HG03196 (cell line): ENCODE data around the gene KCNK13.
"Not testable (repeated sequence)": the region's sequence is repeated elsewhere in the genome, so short reads cannot be mapped to it uniquely, and the experiment has no call there.

Experiments
- ATAC-seq: cut with Tn5 transposase; IDR thresholded peaks from one replicate; pipeline ENCODE4 v1.9.1; 2021; ENCODE audit not compliant: unreplicated experiment

The KCNK13 gene

DNA sequence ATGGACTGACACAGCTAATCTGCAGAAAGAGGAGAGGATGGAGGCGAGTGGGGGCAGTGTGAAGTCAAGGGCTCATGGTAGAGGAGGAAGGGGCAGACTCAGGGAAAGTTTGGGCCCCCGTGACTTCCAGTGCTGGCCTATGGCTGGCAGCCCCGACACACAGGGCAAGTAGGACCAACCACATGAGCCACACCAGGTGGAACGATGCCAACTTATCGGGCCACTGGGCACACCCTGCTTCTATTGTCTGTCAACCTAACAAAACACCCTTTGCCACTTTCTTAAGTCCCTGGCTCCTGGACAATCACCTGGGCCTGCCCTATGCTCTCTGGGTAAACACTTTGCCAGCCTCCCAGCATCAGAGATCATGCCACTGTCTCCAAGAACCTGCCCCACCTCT lies 129.4 kb downstream of the KCNK13 start:
- no peak for ATAC-seq

DNA sequence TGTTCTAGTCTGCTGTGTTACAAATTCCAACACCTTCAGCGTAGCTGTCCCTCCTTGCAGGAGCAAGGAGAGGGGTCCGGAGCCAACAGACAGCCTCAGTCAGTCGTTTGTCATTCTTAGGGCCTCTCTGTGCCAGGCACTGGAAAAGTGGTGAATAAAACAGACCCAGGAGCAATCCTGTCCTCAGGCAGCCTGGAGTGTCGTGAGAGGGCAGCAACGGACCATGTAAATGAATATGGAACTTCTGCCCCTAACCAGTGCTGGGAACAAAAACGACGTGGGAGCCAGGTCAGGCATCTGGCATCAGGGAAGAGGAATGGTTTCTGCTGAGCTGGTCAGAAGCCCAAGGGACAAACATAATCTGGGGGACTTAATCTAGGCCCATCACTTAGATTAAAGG lies 129.8 kb downstream of the KCNK13 start:
- ATAC-seq = no peak

DNA sequence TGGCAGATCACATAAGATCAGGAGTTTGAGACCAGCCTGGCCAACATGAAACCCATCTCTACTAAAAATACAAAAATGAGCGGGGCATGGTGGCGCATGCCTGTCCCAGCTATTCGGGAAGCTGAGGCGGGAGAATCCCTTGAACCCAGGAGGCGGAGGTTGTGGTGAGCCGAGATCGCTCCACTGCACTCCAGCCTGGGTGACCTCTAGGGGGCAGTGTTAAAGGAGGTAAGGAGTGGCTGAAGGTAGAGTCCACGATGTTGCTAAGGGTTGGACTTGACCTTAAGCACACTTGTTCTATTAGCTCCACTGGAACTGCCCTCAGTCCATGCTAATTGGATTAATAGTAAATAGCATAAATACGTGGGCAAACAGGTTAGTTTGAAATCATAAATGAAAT lies 132.1 kb downstream of the KCNK13 start:
- no peak for ATAC-seq

DNA sequence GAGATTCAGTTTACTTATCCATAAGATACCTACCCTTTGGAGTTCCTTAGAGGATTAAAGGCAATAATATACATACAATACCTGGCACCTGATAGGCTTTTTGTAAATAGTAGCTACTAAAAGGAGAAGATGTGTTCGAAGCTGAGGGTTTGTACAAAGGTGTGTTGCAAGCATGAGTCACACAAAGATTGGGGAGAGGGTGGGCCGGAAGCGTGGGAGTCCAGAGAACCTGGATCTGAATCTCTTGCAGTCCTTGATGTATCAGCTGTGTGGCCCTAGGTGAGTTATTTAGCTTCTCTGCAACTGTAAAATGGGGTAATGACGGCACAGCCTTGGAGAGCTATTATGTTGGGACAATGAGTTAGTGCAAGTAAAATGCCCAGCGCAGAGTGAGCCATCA lies 132.9 kb downstream of the KCNK13 start:
- no peak for ATAC-seq

DNA sequence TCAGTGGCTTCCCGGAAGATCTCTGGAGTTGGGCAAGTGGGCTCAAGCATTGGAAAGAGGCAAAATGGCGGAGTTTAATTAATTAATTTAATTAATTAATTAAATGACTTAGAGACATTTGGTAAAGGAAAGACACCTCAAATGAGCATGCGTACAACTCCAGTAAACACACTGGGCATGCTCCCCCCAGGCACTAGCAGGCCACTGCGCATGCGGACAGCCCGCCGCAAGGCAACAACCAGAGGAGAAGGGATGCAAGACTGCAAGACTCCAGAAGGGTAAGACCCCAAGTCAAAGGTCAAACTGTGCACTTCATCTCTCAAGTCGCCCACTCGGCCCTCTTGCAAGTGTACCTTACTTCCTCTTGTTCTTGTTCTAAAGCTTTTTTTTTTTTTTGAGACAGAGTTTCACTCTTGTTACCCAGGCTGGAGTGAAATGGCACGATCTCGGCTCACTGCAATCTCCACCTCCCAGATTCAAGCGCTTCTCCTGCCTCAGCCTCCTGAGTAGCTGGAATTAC lies 136.8 kb downstream of the KCNK13 start:
- no peak for ATAC-seq

DNA sequence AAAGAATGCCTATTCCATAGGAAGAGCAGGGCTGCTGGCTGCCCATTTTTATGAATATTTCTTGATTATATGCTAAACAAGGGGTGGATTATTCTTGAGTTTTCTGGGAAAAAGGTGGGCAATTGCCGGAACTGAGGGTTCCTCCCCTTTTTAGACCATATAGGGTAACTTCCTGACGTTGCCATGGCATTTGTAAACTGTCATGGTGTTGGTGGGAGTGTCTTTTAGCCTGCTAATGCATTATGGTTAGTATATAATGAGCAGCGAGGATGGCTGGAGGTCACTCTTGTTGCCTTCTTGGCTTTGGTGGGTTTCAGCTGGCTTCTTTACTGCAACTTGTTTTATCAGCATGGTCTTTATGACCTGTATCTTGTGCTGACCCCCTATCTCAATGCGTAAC lies 138.8 kb downstream of the KCNK13 start:
- not testable (repeated sequence) for ATAC-seq

DNA sequence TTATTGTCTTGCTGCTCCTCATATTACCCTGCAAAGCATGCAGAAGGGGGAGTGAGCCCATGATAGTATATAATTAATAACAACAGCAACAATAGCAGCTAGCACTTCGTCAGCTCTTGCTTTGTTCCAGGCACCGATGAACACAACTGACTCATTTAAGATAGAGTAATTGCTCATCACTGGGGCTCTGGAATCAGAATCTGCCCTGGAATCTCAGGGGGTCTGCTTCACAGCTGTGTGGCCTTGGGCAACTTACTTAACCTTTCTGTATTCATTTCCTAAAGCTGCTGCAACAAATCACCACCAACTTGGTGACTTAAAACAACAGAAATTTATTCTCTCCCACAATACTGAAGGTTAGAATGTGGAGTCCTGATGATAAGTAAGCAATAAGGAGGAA lies 139.6 kb downstream of the KCNK13 start:
- no peak for ATAC-seq

DNA sequence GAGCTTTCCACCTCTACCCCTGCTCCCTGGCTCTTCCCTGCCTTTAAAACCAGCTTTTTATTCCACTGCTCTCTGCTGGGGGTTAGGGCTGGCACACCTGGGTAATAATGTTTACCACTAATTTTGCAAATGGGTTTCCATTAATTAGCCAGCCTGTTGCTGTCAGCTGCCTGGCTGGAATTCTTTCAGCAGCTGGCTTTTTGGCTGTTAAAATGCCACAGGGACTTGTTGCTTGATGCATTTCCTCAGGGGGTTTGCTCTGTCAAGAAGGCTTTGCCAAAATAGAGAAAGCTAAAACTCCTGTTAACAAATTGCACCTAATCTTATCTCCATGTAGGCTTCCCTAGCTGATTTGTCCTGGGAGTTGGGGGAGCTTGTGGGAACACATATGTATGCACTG lies 142.7 kb downstream of the KCNK13 start:
- ATAC-seq = no peak

DNA sequence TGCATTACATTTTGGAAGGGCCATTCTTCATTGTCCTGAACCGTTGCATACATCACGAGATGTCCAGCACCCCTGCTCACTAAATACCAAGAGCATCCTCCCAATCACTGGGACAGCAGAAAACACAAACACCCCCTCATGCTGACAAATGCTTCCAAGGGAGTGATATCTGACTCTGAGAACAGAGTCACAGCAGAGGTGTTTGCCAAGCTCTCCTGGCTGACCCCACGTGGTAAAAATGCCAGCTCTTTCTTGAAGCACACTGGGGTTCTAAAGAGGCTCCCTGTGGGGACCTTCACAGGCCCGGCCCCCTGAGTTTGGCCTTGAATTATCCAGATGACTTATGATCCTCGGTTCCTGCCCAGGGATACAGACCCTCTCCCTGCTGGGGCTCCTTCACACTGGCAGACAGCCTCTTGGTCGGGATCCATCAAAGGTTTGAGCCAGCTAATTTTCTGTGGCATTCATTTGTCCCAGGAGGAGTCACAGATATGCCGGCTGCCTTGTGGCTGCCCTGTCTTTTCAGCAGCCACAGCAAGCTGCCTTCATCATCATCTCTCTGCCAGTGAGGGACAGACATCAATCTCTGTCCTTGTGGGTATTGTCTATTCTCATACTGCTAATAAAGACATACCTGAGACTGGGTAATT lies 151.4 kb downstream of the KCNK13 start:
- ATAC-seq = no peak

DNA sequence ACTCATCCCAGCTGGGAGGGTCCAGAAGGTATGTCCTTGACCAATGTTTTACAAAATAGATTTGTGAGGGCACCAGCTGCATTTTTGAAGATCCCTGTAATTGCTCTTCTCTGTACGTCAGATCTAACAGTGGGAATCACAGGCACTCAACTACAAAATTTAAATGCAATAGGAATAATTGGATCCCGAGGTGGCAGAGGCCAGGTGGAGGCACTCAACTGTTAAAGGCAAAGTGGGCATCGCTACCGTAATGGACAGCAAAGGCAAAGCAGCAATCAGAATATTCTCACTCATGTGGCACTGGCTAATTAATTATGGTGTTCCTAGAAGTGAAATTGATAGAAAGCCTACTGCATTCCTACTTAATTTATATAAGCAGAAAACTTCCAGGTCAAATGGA lies 166.7 kb downstream of the KCNK13 start:
- ATAC-seq = no peak

DNA sequence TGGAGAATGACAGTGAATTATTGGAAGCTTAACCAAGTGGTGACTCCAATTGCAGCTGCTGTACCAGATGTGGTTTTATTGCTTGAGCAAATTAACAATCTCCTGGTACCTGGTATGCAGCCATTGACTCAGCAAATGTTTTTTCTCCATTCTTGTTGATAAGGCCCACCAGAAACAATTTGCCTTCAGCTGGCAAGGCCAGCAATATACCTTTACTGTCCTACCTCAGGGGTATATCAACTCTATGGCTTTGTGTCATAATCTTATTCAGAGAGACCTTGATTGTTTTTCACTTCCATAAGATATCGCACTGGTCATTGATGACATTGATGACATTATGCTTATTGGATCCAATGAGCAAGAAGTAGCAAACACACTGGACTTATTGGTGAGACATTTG lies 168.1 kb downstream of the KCNK13 start:
- not testable (repeated sequence) for ATAC-seq
